Fibroblast of lung (primary cell): ENCODE results near the gene SEZ6L. TPM values are rescaled to one million over a fixed set of nuclear protein-coding genes. Genes with fewer than 3 reads are reported as not detected.

Source experiments
- DNase-seq, 2 donors: peaks; one replicate each; pipeline versions ENCODE4 v3.0.0 to v3.0.0-alpha.2; 2010; ENCODE audit warnings: low read depth in 2 of 2
- H2AFZ ChIP-seq: 2 replicates; pipeline ENCODE4 v1.5.1; 2012; ENCODE audit warnings: low read length, control low read depth, inconsistent platforms
- H3K27ac ChIP-seq: 2 replicates; pipeline ENCODE4 v1.5.1; 2011; ENCODE audit warnings: low read length, control low read depth; ENCODE audit not compliant: insufficient read depth
- H3K27me3 ChIP-seq: 2 replicates; pipeline ENCODE4 v1.5.1; 2011; ENCODE audit warnings: mild to moderate bottlenecking, low read length; ENCODE audit not compliant: control insufficient read depth, insufficient read depth
- H3K36me3 ChIP-seq: 2 replicates; pipeline ENCODE4 v1.5.1; 2011; ENCODE audit warnings: low read length; ENCODE audit not compliant: control insufficient read depth, insufficient read depth
- H3K4me1 ChIP-seq: 2 replicates; pipeline ENCODE4 v1.5.1; 2011; ENCODE audit warnings: low read length; ENCODE audit not compliant: control insufficient read depth, insufficient read depth; ENCODE audit errors: extremely low read depth
- H3K4me2 ChIP-seq: 2 replicates; pipeline ENCODE4 v1.5.1; 2011; ENCODE audit warnings: low read length, control low read depth; ENCODE audit not compliant: insufficient read depth; ENCODE audit errors: extremely low read depth
- H3K4me3 ChIP-seq, 4 experiments: fragments of 200-600 bp in 1 of 4; sonication (generic) in 1 of 4; replicated peaks in 1 of 4; 2 replicates each; pipeline ENCODE4 v1.5.1; 2011 to 2016; ENCODE audit warnings: low read length in 4 of 4, low read depth in 3 of 4, mild to moderate bottlenecking in 3 of 4, control low read depth in 2 of 4, inconsistent platforms in 1 of 4, mixed read lengths in 1 of 4; ENCODE audit not compliant: insufficient read depth in 1 of 4; ENCODE audit errors: control extremely low read depth in 1 of 4
- H3K79me2 ChIP-seq: 2 replicates; pipeline ENCODE4 v1.5.1; 2012; ENCODE audit warnings: mild to moderate bottlenecking, low read length, inconsistent platforms; ENCODE audit not compliant: control insufficient read depth, insufficient read depth
- H3K9ac ChIP-seq: 2 replicates; pipeline ENCODE4 v1.5.1; 2011; ENCODE audit warnings: mild to moderate bottlenecking, low read length, control low read depth; ENCODE audit not compliant: insufficient read depth
- H3K9me3 ChIP-seq: 2 replicates; pipeline ENCODE4 v1.5.1; 2012; ENCODE audit warnings: low read depth, low read length; ENCODE audit not compliant: control insufficient read depth, insufficient read depth
- H4K20me1 ChIP-seq: 2 replicates; pipeline ENCODE4 v1.5.1; 2011; ENCODE audit warnings: low read length; ENCODE audit not compliant: control insufficient read depth, insufficient read depth; ENCODE audit errors: extremely low read depth
- CTCF ChIP-seq, 2 donors: IDR thresholded peaks in 1 of 2; conservative IDR thresholded peaks in 1 of 2; 1 replicate in 1 of 2; 2 replicates in 1 of 2; pipeline ENCODE4 v1.5.1; 2011 to 2012; ENCODE audit warnings: low read length in 2 of 2, control low read depth in 1 of 2, inconsistent platforms in 1 of 2, low read depth in 1 of 2, mild to moderate bottlenecking in 1 of 2
- EZH2 ChIP-seq: IDR thresholded peaks from 2 replicates; pipeline ENCODE4 v1.5.1; 2012; ENCODE audit warnings: low read length, control low read depth, mild to moderate bottlenecking; ENCODE audit errors: missing control alignments
- polyA plus RNA-seq, 2 donors: library from polyadenylated mRNA; depleted of rRNA in 1 of 2; stranded (reverse) in 1 of 2; unstranded in 1 of 2; fragments of >200 nt; gene quantifications; 2 replicates each; pipeline ENCODE4 v1.2.1, GENCODE V29; 2011 to 2012; ENCODE audit warnings: missing spikeins in 1 of 2
- total RNA-seq: library from RNA; depleted of rRNA; stranded (reverse); fragments of >200 nt; gene quantifications from 2 replicates; pipeline ENCODE4 v1.2.1, GENCODE V29; 2014

Gene SEZ6L
- total and polyA plus RNA-seq, 2 donors (not counting 1 experiment from before 2014, with no cell fraction given), result not detected

DNA sequence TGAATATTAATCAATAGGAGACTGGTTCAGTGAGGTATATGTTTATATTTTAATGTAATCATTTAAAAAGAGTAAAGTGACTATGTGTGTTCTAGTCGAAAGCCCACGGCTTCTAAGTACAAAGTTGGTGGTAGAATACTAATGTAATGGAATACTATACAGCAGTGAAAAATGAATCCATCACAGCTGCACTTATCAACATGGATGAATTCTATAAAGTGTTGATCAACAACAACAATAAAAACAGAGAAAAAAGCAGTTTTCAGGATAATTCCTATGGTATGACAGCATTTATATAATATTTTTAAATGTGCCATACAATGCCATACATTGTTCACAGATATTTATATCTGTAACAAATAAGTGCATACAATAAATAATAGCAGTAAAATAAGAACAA is 114.1 kb downstream of the SEZ6L start:
- Histone ChIP-seq H2AFZ (no peak overlapping the region), H3K4me3 (no peak overlapping the region), H3K36me3 (no peaks in the 10 kb centered on the region), H3K79me2 (no peaks in the 10 kb centered on the region), H3K4me1 (no peaks in the 10 kb centered on the region), H4K20me1 (no peaks in the 10 kb centered on the region), H3K27me3 (no peaks in the 10 kb centered on the region), H3K27ac (no peak overlapping the region), H3K4me2 (no peak overlapping the region), H3K9me3 (no peaks in the 10 kb centered on the region), H3K9ac (no peak overlapping the region)
- no peak for DNase-seq
- no peak for TF ChIP-seq EZH2

GRCh38 chr22:26285632-26286031 is 116.4 kb downstream of the SEZ6L start:
- TF ChIP-seq EZH2, result no peak
- TF ChIP-seq CTCF (conservative IDR thresholded peaks at IDR 0.05 in 1 of 2, IDR thresholded peaks at IDR 0.05 in 1 of 2; ENCODE audit: low read depth in 1 of 2, low read length in 2 of 2), result no peak
- H3K4me2 ChIP-seq, result no peak overlapping the region
- H3K27me3 ChIP-seq, result no peaks in the 10 kb centered on the region
- no peaks in the 10 kb centered on the region for H3K9me3 ChIP-seq
- no peak overlapping the region for H3K4me3 ChIP-seq
- H4K20me1 ChIP-seq, result no peaks in the 10 kb centered on the region
- no peaks in the 10 kb centered on the region for H3K36me3 ChIP-seq
- H3K9ac ChIP-seq, result no peak overlapping the region
- no peak overlapping the region for H2AFZ ChIP-seq
- no peaks in the 10 kb centered on the region for H3K4me1 ChIP-seq
- H3K27ac ChIP-seq, result no peak overlapping the region
- no peak for DNase-seq
- no peaks in the 10 kb centered on the region for H3K79me2 ChIP-seq

GRCh38 chr22:26286091-26286820 is 117.0 kb downstream of the SEZ6L start:
- H3K9ac ChIP-seq, result no peak overlapping the region
- no peak overlapping the region for H2AFZ ChIP-seq
- TF ChIP-seq CTCF (conservative IDR thresholded peaks at IDR 0.05 in 1 of 2, IDR thresholded peaks at IDR 0.05 in 1 of 2; ENCODE audit: low read depth in 1 of 2, low read length in 2 of 2), result no peak
- TF ChIP-seq EZH2, result no peak
- no peak for DNase-seq
- H3K79me2 ChIP-seq, result no peaks in the 10 kb centered on the region
- no peak overlapping the region for H3K4me2 ChIP-seq
- no peaks in the 10 kb centered on the region for H4K20me1 ChIP-seq
- no peaks in the 10 kb centered on the region for H3K36me3 ChIP-seq
- H3K27me3 ChIP-seq, result no peaks in the 10 kb centered on the region
- H3K4me1 ChIP-seq, result no peaks in the 10 kb centered on the region
- no peak overlapping the region for H3K4me3 ChIP-seq
- no peaks in the 10 kb centered on the region for H3K9me3 ChIP-seq
- H3K27ac ChIP-seq, result no peak overlapping the region
